Kidney epithelial cell (primary cell): ENCODE results near the gene SPRR2E. TPM values are rescaled to one million over a fixed set of nuclear protein-coding genes. Genes with fewer than 3 reads are reported as not detected.

Experiments used
- DNase-seq: peaks from one replicate; pipeline ENCODE4 v3.0.0-alpha.2; 2010; ENCODE audit warnings: low read depth
- H3K27me3 ChIP-seq: 2 replicates; pipeline ENCODE4 v1.6.0; 2011; ENCODE audit warnings: low read length; ENCODE audit not compliant: control insufficient read depth, insufficient read depth
- H3K36me3 ChIP-seq: 2 replicates; pipeline ENCODE4 v1.5.1; 2011; ENCODE audit warnings: low read length; ENCODE audit not compliant: control insufficient read depth, insufficient read depth
- H3K4me3 ChIP-seq: 2 replicates; pipeline ENCODE4 v1.5.1; 2011; ENCODE audit warnings: low read depth, mild to moderate bottlenecking, control low read depth, low read length
- CTCF ChIP-seq: IDR thresholded peaks from 2 replicates; pipeline ENCODE4 v1.5.1; 2011; ENCODE audit warnings: mild to moderate bottlenecking, moderate library complexity, low read length, control low read depth, inconsistent platforms; ENCODE audit not compliant: insufficient read depth, poor library complexity, severe bottlenecking
- total RNA-seq: library from RNA; depleted of rRNA; stranded (reverse); fragments of >200 nt; gene quantifications from 2 replicates; pipeline ENCODE4 v1.2.3, GENCODE V29; 2015

SPRR2E gene
- total RNA-seq, 1 donor from 2014 or later: not detected

- DNase-seq: no peak
Observed at GRCh38 chr1:153081736-153082135, 12.6 kb downstream of the SPRR2E start.

GRCh38 chr1:153072806-153073726, 21.3 kb downstream of the SPRR2E start:
- no peak for DNase-seq
- Histone ChIP-seq H3K4me3 (no peak overlapping the region), H3K36me3 (no peaks in the 10 kb centered on the region), H3K27me3 (no peaks in the 10 kb centered on the region)
- TF ChIP-seq CTCF: no peak

More at GRCh38 chr1:153081736-153082135, 12.6 kb downstream of the SPRR2E start:
- no peak for TF ChIP-seq CTCF
- Histone ChIP-seq H3K36me3 (no peaks in the 10 kb centered on the region), H3K4me3 (no peak overlapping the region), H3K27me3 (no peaks in the 10 kb centered on the region)

GRCh38 chr1:153071511-153071910, 22.8 kb downstream of the SPRR2E start, which contains the start of gene SPRR2B:
SPRR2B (minus strand) TSS chr1:153071611; CDS start chr1:153070839, 772 bp downstream.
- H3K27me3 ChIP-seq: no peaks in the 10 kb centered on the region
- H3K36me3 ChIP-seq: no peaks in the 10 kb centered on the region
- no peak within 1 kb of the TSS for H3K4me3 ChIP-seq
- no peak for TF ChIP-seq CTCF
- DNase-seq: no peak

GRCh38 chr1:153070243-153070642, 24.1 kb downstream of the SPRR2E start:
- DNase-seq: no peak
- TF ChIP-seq CTCF: no peak
- Histone ChIP-seq H3K27me3 (no peaks in the 10 kb centered on the region), H3K36me3 (no peaks in the 10 kb centered on the region), H3K4me3 (no peak overlapping the region)

- DNase-seq: no peak
- Histone ChIP-seq H3K27me3 (no peaks in the 10 kb centered on the region), H3K36me3 (no peaks in the 10 kb centered on the region), H3K4me3 (no peak overlapping the region)
- no peak for TF ChIP-seq CTCF
Observed at GRCh38 chr1:153058826-153059784, 35.2 kb downstream of the SPRR2E start.
